HG03520 (cell line): ENCODE results near the gene WAPL.
A peak's percentile ranks its signal among the peaks of the same experiment; 100 is the strongest.
"Not testable (repeated sequence)": the region's sequence is repeated elsewhere in the genome, so short reads cannot be mapped to it uniquely, and the experiment has no call there.

ENCODE experiments used
- ATAC-seq: cut with Tn5 transposase; IDR thresholded peaks from one replicate; pipeline ENCODE4 v1.9.1; 2021; ENCODE audit warnings: mild to moderate bottlenecking, moderate library complexity; ENCODE audit not compliant: unreplicated experiment

The WAPL gene, protein sequence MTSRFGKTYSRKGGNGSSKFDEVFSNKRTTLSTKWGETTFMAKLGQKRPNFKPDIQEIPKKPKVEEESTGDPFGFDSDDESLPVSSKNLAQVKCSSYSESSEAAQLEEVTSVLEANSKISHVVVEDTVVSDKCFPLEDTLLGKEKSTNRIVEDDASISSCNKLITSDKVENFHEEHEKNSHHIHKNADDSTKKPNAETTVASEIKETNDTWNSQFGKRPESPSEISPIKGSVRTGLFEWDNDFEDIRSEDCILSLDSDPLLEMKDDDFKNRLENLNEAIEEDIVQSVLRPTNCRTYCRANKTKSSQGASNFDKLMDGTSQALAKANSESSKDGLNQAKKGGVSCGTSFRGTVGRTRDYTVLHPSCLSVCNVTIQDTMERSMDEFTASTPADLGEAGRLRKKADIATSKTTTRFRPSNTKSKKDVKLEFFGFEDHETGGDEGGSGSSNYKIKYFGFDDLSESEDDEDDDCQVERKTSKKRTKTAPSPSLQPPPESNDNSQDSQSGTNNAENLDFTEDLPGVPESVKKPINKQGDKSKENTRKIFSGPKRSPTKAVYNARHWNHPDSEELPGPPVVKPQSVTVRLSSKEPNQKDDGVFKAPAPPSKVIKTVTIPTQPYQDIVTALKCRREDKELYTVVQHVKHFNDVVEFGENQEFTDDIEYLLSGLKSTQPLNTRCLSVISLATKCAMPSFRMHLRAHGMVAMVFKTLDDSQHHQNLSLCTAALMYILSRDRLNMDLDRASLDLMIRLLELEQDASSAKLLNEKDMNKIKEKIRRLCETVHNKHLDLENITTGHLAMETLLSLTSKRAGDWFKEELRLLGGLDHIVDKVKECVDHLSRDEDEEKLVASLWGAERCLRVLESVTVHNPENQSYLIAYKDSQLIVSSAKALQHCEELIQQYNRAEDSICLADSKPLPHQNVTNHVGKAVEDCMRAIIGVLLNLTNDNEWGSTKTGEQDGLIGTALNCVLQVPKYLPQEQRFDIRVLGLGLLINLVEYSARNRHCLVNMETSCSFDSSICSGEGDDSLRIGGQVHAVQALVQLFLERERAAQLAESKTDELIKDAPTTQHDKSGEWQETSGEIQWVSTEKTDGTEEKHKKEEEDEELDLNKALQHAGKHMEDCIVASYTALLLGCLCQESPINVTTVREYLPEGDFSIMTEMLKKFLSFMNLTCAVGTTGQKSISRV (N-terminal part only)

GRCh38 chr10:86521678-86522509, at the start of gene WAPL:
WAPL (minus strand) TSS chr10:86521792; CDS start chr10:86518069, 3,723 bp downstream.
- peak; percentile 94 for ATAC-seq

DNA sequence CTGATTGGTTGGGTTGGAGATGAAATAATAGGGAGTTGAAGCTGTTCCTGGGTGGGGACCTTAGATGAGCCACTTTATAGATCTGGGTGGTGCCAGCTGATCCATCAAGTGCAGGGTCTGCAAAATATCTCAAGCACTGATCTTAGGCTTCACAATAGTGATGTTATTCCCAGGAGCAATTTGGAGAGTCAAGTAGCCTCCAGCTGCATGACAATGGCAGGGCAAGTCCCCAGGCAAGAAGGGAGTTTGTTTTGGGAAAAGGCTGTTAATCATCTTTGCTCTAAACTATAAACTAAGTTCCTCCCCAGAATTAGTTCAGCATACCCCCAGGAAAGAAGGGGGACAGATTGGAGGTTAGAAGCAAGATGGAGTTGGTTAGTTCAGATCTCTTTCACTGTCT, 47.7 kb upstream of the WAPL start:
- ATAC-seq = no peak

DNA sequence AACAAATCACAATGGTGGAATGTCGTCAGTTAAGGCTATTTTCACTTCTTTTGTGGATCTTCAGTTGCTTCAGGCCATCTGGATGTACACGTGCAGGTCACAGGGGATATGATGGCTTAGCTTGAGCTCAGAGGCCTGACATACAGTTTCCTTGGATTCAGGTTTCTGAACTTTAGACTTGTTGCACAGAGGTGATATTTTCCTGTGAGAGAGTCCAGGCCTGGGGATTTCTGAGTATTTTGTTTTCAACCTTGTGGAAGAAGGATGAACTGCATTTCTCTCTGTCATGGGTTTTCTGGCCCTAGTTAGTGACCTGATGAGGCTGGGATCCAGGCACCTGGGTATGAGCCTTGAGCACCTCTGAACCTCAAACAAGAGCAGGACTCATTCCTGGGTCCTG, 44.9 kb upstream of the WAPL start:
- not testable (repeated sequence) for ATAC-seq

DNA sequence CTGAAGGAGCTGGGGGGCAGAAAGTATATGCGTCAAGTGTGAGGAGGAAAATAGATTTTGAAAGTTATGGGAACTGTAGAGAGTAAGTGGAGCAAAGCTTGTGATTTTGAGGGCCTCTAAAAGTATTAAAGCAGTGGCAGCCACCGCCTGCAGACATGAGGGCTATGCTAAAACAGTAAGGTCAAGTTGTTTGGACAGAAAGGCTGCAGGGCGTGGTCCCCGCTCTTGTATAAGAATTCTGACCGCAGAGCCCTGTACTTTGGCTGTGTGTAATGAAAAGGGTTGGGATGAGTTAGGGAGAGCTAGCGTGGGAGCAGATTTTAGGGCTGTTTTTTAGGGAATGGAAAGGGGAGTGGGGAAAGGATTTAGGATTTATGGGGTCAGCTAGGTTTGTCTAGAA, 41.7 kb upstream of the WAPL start:
- ATAC-seq = not testable (repeated sequence)

GRCh38 chr10:86558695-86559094, 37.1 kb upstream of the WAPL start:
- ATAC-seq = not testable (repeated sequence)

- no peak for ATAC-seq
Observed at GRCh38 chr10:86556933-86557649, 35.5 kb upstream of the WAPL start.

GRCh38 chr10:86556532-86556931, 34.9 kb upstream of the WAPL start:
- ATAC-seq = no peak

GRCh38 chr10:86553639-86554038, 32.0 kb upstream of the WAPL start:
- no peak for ATAC-seq

GRCh38 chr10:86553213-86553612, 31.6 kb upstream of the WAPL start:
- no peak for ATAC-seq

GRCh38 chr10:86547296-86547695, 25.7 kb upstream of the WAPL start:
- no peak for ATAC-seq

GRCh38 chr10:86545101-86545500, 23.5 kb upstream of the WAPL start:
- ATAC-seq = no peak

GRCh38 chr10:86540016-86540415, 18.4 kb upstream of the WAPL start:
- no peak for ATAC-seq

GRCh38 chr10:86538547-86538946, 17.0 kb upstream of the WAPL start:
- no peak for ATAC-seq

- ATAC-seq = not testable (repeated sequence)
Observed at GRCh38 chr10:86538040-86538439, 16.4 kb upstream of the WAPL start.

DNA sequence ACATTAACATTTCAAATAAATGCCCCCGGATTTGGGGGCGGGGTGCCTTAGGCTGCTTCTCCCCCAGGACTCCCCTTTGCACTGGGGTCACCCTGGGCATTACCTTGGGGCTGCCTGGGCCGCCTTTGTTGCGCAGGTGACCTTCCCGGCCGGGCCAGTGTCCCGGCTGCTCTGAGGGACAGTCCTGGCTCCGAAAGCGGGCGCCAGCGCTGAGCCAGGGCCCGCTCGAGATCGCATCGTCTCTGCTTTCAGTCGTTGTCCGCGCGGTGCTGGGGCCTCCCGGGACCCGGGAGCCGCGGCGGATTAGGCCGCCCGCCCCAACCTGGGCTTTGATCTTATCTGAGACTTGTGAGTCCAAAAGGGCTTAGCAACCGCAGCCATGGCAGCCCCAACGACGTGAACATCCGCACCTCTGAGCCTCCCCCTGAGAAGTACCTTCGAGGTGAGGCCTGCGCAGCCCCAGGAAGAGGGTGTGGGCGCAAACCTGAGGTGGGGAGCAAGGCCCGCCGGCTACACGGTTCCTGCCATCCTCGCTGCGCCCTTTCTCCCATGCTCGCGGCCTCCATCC, 14.8 kb upstream of the WAPL start:
- no peak for ATAC-seq

- ATAC-seq = peak; percentile 55
Observed at GRCh38 chr10:86535132-86535882, 13.7 kb upstream of the WAPL start.

DNA sequence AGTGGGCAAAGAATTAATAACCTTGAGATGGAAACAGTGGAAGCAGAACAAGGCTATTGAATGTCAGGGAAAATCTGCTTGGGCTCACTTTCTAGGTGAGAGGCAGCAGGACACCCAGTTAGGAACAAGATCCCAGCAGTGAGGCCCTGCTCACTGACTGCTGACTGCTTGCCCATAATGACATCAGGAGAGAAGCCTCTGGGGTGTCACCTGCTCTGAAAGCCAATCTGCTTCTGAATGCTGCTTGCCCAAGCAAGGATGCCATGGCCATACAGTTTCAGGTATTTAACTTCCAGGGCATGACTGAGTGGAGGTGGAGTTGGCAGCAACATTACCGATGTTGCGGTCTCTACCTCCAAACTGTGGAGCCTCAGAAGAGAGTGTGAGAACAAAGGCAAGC, 11.7 kb upstream of the WAPL start:
- no peak for ATAC-seq

- not testable (repeated sequence) for ATAC-seq
Observed at GRCh38 chr10:86528736-86529135, 7.1 kb upstream of the WAPL start.

DNA sequence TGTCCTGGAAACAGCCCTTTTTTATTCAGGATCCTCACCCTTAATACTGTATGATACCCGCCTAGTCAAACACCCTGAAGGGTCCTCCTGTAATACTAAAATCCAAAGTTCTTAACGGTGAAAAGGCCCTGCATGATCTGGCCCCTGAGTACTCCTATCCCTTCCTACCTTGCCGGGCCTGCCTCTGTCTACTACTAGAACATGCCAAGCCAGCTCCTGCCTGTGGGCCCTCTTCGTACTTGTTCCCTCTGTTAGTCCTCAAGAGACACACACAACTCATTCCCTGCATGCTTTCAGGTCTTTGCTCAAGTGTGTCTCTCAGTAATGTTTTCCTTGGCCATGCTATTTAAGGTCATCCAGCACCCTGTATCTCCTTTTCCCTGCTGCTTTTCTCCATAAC, 5.0 kb upstream of the WAPL start:
- no peak for ATAC-seq
